ENCODE results near the gene PICK1. TPM values are rescaled to one million over a fixed set of nuclear protein-coding genes. Genes with fewer than 3 reads are reported as not detected.
A peak's percentile ranks its signal among the peaks of the same experiment; 100 is the strongest.

Gene PICK1
- total RNA-seq (ENCODE audit: low replicate concordance) = 10.7 and 31.8 TPM in 2 replicates

DNA sequence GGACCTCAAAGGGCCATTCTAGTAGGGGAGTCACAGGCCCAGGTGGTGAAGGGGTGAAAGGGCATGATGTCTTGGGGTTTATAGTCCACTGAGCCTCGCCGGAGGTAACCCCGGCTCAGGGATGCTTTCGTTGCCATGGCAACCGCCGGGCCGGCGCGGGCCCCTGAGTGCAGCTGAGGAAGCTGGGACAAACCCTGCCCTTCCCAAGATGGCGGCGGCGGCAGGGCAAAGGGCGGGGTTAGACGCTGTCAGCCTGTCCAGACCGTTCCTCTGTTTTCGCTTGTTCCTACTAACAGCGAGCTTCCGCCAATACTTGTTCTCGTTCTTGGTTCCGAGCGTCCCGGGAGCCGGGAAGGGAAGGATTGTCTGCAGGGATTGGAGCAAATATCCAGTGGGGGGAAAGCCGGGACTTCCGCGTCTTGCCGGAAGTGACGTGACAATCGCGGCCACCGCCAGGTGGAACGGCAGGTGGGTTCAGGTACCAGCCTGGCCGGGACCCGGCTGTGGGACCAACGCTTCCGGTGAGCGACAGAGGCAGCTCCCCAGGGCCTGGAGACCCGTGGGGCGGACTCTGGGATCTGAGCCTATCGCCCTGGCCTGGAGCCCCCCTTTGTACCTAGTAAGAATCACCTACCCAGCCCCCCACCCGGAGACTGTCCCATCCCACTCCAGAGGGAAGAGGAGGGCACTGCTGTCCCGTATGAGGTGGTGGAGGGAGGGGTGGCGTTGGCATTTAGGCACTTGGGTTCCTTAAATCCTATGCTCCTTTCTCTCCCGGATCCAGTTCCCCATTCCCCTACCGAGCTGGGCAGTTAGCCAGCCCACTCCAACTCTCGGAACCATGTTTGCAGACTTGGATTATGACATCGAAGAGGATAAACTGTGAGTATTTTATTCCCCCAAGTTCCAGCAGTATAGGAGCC is at the start of gene PICK1:
Gene PICK1, plus strand, starts transcription at position 436 of the 923 bp plus-strand sequence. Its CDS starts 406 bp downstream, at position 842.
- H3K27me3 Mint-ChIP-seq (ENCODE audit: insufficient read depth, low read depth) = peaks cover 6% of the 10 kb centered on the region
- peak within 1 kb of the TSS; percentile 96 for H3K27ac Mint-ChIP-seq
- H3K9me3 ChIP-seq (ENCODE audit: low read depth) = no peaks in the 10 kb centered on the region
- DNase-seq (ENCODE audit: low spot score) = peak; percentile 95
- peaks cover 22% of the 10 kb centered on the region for H3K4me1 Mint-ChIP-seq
- TF ChIP-seq CTCF (IDR thresholded peaks at IDR 0.05) (no peak), EZH2phosphoT487 (IDR thresholded peaks at IDR 0.05) (no peak), EZH2 (IDR thresholded peaks at IDR 0.05) (no peak)
- H2AFZ ChIP-seq (replicated peaks) = peak within 1 kb of the TSS; percentile 99
- no peaks in the 10 kb centered on the region for H4K20me1 ChIP-seq (ENCODE audit: low read depth)
- H3K9me3 Mint-ChIP-seq = no peaks in the 10 kb centered on the region
- H3K4me3 ChIP-seq = peak within 1 kb of the TSS; percentile 69
- H3K9ac ChIP-seq = peak within 1 kb of the TSS; percentile 46
- H3K4me1 ChIP-seq = peaks cover 5% of the 10 kb centered on the region
- peak within 1 kb of the TSS; percentile 63 for H3K27ac ChIP-seq
- peak within 1 kb of the TSS; percentile 94 for H3K4me3 Mint-ChIP-seq
- peaks cover 9% of the 10 kb centered on the region for H3K79me2 ChIP-seq (ENCODE audit: low read depth)
- peaks cover 7% of the 10 kb centered on the region for H3F3A ChIP-seq (ENCODE audit: low read depth)
- peaks cover 5% of the 10 kb centered on the region for H3K27me3 ChIP-seq
- no peaks in the 10 kb centered on the region for H3K36me3 ChIP-seq
- peaks cover 13% of the 10 kb centered on the region for H3K36me3 Mint-ChIP-seq
- peak within 1 kb of the TSS; percentile 82 for H3K4me2 ChIP-seq

- peak overlapping the region; percentile 2 for H3K27ac Mint-ChIP-seq
- no peaks in the 10 kb centered on the region for H3K36me3 ChIP-seq
- TF ChIP-seq CTCF (IDR thresholded peaks at IDR 0.05) (no peak), EZH2 (IDR thresholded peaks at IDR 0.05) (no peak), EZH2phosphoT487 (IDR thresholded peaks at IDR 0.05) (no peak)
- no peak overlapping the region for H3K4me3 ChIP-seq
- H3K36me3 Mint-ChIP-seq = no peaks in the 10 kb centered on the region
- H3K9ac ChIP-seq = no peak overlapping the region
- no peaks in the 10 kb centered on the region for H3F3A ChIP-seq (ENCODE audit: low read depth)
- no peaks in the 10 kb centered on the region for H3K79me2 ChIP-seq (ENCODE audit: low read depth)
- no peak overlapping the region for H3K4me2 ChIP-seq
- H2AFZ ChIP-seq (replicated peaks) = no peak overlapping the region
- no peak for DNase-seq (ENCODE audit: low spot score)
- H3K4me1 ChIP-seq = no peaks in the 10 kb centered on the region
- H3K27ac ChIP-seq = no peak overlapping the region
- no peaks in the 10 kb centered on the region for H3K27me3 ChIP-seq
- no peak overlapping the region for H3K4me3 Mint-ChIP-seq
- peaks cover 2% of the 10 kb centered on the region for H3K9me3 Mint-ChIP-seq
- no peaks in the 10 kb centered on the region for H4K20me1 ChIP-seq (ENCODE audit: low read depth)
- H3K4me1 Mint-ChIP-seq = peaks cover 4% of the 10 kb centered on the region
- H3K9me3 ChIP-seq (ENCODE audit: low read depth) = no peaks in the 10 kb centered on the region
- peaks cover 3% of the 10 kb centered on the region for H3K27me3 Mint-ChIP-seq (ENCODE audit: insufficient read depth, low read depth)
Measured at GRCh38 chr22:38009000-38009806, 48.0 kb upstream of the PICK1 start.

GRCh38 chr22:38012604-38013072 is 44.6 kb upstream of the PICK1 start:
- Mint-ChIP-seq H3K27me3 (ENCODE audit: insufficient read depth, low read depth) (peaks cover 5% of the 10 kb centered on the region), H3K4me1 (peaks cover 11% of the 10 kb centered on the region)

More at GRCh38 chr22:38012604-38013072, 44.6 kb upstream of the PICK1 start:
- no peak overlapping the region for H3K4me2 ChIP-seq
- no peaks in the 10 kb centered on the region for H3K79me2 ChIP-seq (ENCODE audit: low read depth)
- H4K20me1 ChIP-seq (ENCODE audit: low read depth) = no peaks in the 10 kb centered on the region
- H3K9ac ChIP-seq = no peak overlapping the region
- no peak for DNase-seq (ENCODE audit: low spot score)
- H3F3A ChIP-seq (ENCODE audit: low read depth) = peaks cover 25% of the 10 kb centered on the region
- H3K4me1 ChIP-seq = peaks cover 22% of the 10 kb centered on the region
- no peaks in the 10 kb centered on the region for H3K36me3 ChIP-seq
- H3K27ac ChIP-seq = no peak overlapping the region
- H2AFZ ChIP-seq (replicated peaks) = no peak overlapping the region
- no peaks in the 10 kb centered on the region for H3K27me3 ChIP-seq
- no peak overlapping the region for H3K27ac Mint-ChIP-seq
- H3K4me3 ChIP-seq = no peak overlapping the region
- no peak overlapping the region for H3K4me3 Mint-ChIP-seq
- TF ChIP-seq EZH2phosphoT487 (IDR thresholded peaks at IDR 0.05) (no peak), CTCF (IDR thresholded peaks at IDR 0.05) (no peak), EZH2 (IDR thresholded peaks at IDR 0.05) (no peak)
- peaks cover 2% of the 10 kb centered on the region for H3K9me3 Mint-ChIP-seq
- no peaks in the 10 kb centered on the region for H3K9me3 ChIP-seq (ENCODE audit: low read depth)
- no peaks in the 10 kb centered on the region for H3K36me3 Mint-ChIP-seq

All from neural progenitor cell (in vitro differentiated cells).